ENCODE results near the gene VWDE.

- no peak for TF ChIP-seq REST (IDR thresholded peaks at IDR 0.05; ENCODE audit: insufficient read depth in 1 of 2, low read depth in 2 of 2, low read length in 2 of 2)
- TF ChIP-seq TAF1 (IDR thresholded peaks at IDR 0.05; ENCODE audit: borderline replicate concordance, insufficient read depth, low read length): no peak
- TF ChIP-seq POLR2AphosphoS5 (IDR thresholded peaks at IDR 0.05; ENCODE audit: low read depth, low read length): no peak
- no peak for TF ChIP-seq FOXP2 (optimal IDR thresholded peaks at IDR 0.05; ENCODE audit: borderline replicate concordance, extremely low read depth, extremely low read length, insufficient read depth)
Observed at GRCh38 chr7:12291870-12292269, 111.8 kb downstream of the VWDE start.
